ENCODE measurements around the gene TNIK. TPM values are rescaled to one million over a fixed set of nuclear protein-coding genes. Genes with fewer than 3 reads are reported as not detected.
"Not testable (repeated sequence)": the region's sequence is repeated elsewhere in the genome, so short reads cannot be mapped to it uniquely, and the experiment has no call there.

TNIK gene
- total RNA-seq, 1 experiment from 2014 or later: not detected

DNA sequence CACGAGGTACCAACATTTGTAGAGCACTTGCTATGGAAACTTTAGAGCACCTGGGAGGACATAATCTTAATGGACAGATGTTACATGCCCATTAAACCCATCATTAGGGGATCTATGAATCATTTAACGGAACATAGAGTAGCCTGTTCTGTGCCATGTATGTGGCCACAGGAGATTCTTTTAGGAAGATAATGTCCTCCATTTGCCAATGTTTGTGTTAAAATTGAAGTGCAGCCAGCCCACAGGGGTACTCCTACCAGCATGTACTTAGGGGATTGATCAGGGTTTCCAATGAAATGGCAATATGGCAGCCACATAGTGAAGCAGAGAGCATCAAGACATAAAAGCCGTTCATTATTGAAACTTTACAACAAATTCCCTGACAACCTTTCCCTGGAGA, 70.7 kb downstream of the TNIK start:
- H3K4me2 ChIP-seq (ENCODE audit: low read depth, low read length, poor library complexity, severe bottlenecking): no peak overlapping the region
- no peak overlapping the region for H3K27ac ChIP-seq (ENCODE audit: low read length)
- H3K9me3 ChIP-seq (ENCODE audit: low read length): no peaks in the 10 kb centered on the region
- H3K9me2 ChIP-seq (replicated peaks; ENCODE audit: insufficient read depth, low read length): no peaks in the 10 kb centered on the region
- H3K4me3 ChIP-seq (ENCODE audit: low read length): no peak overlapping the region
- H4K20me1 ChIP-seq (ENCODE audit: insufficient read depth, low read depth, low read length): no peaks in the 10 kb centered on the region
- H3K79me2 ChIP-seq (ENCODE audit: low read length): no peaks in the 10 kb centered on the region
- H2AFZ ChIP-seq (ENCODE audit: low read length): no peak overlapping the region
- no peak overlapping the region for H3K9ac ChIP-seq (ENCODE audit: low read length)
- no peak for DNase-seq
- no peaks in the 10 kb centered on the region for H3K27me3 ChIP-seq (ENCODE audit: low read length)
- no peaks in the 10 kb centered on the region for H3K4me1 ChIP-seq (ENCODE audit: low read length)
- no peaks in the 10 kb centered on the region for H3K36me3 ChIP-seq (ENCODE audit: insufficient read depth, low read length)

DNA sequence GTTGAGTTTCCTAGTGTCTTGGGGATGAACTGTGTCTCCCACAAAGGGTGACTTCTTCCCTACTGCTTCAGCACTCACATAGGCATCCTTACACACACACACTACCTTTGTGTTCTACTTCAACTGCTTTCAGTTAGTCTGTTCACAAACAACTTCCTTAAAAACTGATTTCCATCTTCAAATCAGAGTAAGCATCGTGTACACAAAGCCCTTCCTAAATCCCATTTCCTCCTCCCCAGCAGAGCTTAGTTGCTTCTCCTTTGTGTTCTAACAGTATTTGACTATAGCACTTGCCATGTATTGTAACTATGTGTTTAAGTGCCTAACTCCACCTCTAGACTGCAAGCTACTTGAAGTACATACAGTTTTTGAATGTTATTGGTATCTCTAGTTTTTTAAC, 71.7 kb downstream of the TNIK start:
- no peak for DNase-seq
- Histone ChIP-seq H3K27me3 (ENCODE audit: low read length) (no peaks in the 10 kb centered on the region), H3K9me2 (replicated peaks; ENCODE audit: insufficient read depth, low read length) (no peaks in the 10 kb centered on the region), H3K4me2 (ENCODE audit: low read depth, low read length, poor library complexity, severe bottlenecking) (no peak overlapping the region), H3K4me1 (ENCODE audit: low read length) (no peaks in the 10 kb centered on the region), H3K36me3 (ENCODE audit: insufficient read depth, low read length) (no peaks in the 10 kb centered on the region), H3K27ac (ENCODE audit: low read length) (no peak overlapping the region), H2AFZ (ENCODE audit: low read length) (no peak overlapping the region), H3K4me3 (ENCODE audit: low read length) (no peak overlapping the region), H3K9me3 (ENCODE audit: low read length) (no peaks in the 10 kb centered on the region), H4K20me1 (ENCODE audit: insufficient read depth, low read depth, low read length) (no peaks in the 10 kb centered on the region), H3K79me2 (ENCODE audit: low read length) (no peaks in the 10 kb centered on the region), H3K9ac (ENCODE audit: low read length) (no peak overlapping the region)

DNA sequence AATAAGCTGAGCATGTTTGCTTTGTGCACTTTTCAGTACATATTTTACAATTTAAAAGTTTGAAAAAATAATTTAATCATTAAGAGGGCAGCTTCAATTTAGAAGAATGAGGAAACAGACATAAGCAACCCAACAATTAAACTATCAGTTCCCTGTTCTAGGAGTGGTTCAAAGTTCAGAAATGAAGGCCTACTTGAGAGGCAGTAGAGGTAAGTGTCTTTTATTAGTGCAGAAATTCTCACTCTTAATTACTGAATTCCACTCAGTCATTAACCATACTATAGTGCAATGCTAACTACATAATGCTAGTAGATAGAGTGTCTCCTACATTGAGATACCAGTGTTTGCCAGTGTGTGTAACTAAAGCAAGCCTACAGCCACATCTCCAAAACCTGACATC, 73.1 kb downstream of the TNIK start:
- no peaks in the 10 kb centered on the region for H3K4me1 ChIP-seq (ENCODE audit: low read length)
- H3K4me3 ChIP-seq (ENCODE audit: low read length): no peak overlapping the region
- H4K20me1 ChIP-seq (ENCODE audit: insufficient read depth, low read depth, low read length): no peaks in the 10 kb centered on the region
- H3K4me2 ChIP-seq (ENCODE audit: low read depth, low read length, poor library complexity, severe bottlenecking): no peak overlapping the region
- DNase-seq: no peak
- no peaks in the 10 kb centered on the region for H3K9me3 ChIP-seq (ENCODE audit: low read length)
- H3K36me3 ChIP-seq (ENCODE audit: insufficient read depth, low read length): no peaks in the 10 kb centered on the region
- no peaks in the 10 kb centered on the region for H3K9me2 ChIP-seq (replicated peaks; ENCODE audit: insufficient read depth, low read length)
- no peak overlapping the region for H2AFZ ChIP-seq (ENCODE audit: low read length)
- no peak overlapping the region for H3K27ac ChIP-seq (ENCODE audit: low read length)
- no peaks in the 10 kb centered on the region for H3K27me3 ChIP-seq (ENCODE audit: low read length)
- H3K79me2 ChIP-seq (ENCODE audit: low read length): no peaks in the 10 kb centered on the region
- H3K9ac ChIP-seq (ENCODE audit: low read length): no peak overlapping the region

DNA sequence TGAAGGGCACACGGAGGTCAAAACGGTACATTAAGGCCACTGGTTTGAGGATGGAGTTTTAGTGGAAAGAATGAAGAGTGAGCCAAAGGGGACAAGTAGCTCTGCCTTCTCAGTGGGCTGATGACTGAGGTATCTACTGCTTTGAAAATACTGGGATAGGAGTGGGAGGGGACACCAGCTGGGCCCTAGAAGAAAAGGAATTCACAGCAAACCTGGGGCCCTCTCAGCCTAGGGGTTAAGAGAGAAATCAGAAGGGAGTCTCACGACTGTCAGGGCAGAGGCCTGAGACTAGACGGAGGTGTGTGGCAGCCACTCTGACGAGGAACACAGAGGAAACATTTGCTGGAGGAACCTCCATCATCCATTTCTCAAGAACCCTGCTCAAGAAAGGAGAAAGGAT, 75.1 kb downstream of the TNIK start:
- Histone ChIP-seq H3K9me2 (replicated peaks; ENCODE audit: insufficient read depth, low read length) (no peaks in the 10 kb centered on the region), H3K4me1 (ENCODE audit: low read length) (no peaks in the 10 kb centered on the region), H3K27me3 (ENCODE audit: low read length) (no peaks in the 10 kb centered on the region), H2AFZ (ENCODE audit: low read length) (no peak overlapping the region), H4K20me1 (ENCODE audit: insufficient read depth, low read depth, low read length) (no peaks in the 10 kb centered on the region), H3K4me3 (ENCODE audit: low read length) (no peak overlapping the region), H3K27ac (ENCODE audit: low read length) (no peak overlapping the region), H3K9me3 (ENCODE audit: low read length) (no peaks in the 10 kb centered on the region), H3K9ac (ENCODE audit: low read length) (no peak overlapping the region), H3K4me2 (ENCODE audit: low read depth, low read length, poor library complexity, severe bottlenecking) (no peak overlapping the region), H3K79me2 (ENCODE audit: low read length) (no peaks in the 10 kb centered on the region), H3K36me3 (ENCODE audit: insufficient read depth, low read length) (no peaks in the 10 kb centered on the region)
- DNase-seq: no peak

DNA sequence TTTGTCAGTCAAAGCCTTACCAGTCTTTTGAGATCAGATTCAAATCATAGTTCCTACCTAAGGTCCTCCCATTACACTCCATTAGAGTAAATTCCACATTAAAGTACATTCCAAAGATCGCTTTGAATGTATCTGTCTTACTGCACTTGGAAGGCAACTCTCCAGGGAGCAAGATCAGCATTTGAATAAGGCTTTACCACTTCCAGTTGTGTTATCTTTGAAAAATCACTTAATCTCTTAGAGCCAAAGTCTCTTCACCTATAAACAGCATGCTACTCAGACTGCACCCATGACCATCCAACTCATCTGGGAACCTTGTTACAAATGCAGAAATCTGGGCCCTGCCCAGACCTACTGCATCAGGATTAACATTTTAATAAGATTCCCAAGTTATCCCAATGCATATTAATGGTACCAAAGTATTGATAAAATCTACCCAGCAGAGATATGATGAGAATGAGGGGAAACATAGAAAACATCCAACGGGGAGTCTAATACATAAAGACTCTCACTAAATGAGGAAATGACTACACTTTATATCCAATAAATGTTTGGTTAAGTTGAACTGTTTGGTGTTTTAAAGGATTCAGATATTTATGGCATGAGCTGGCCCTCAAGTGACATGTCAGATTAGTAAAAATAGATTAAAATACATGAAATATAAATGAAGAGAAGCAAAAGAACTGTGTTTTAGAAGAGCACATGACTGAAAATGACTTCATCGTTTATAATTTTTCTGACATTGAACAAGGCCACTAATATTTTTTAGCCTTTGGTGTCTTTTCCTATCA, 75.9 kb downstream of the TNIK start:
- Histone ChIP-seq H3K9me3 (ENCODE audit: low read length) (no peaks in the 10 kb centered on the region), H3K27ac (ENCODE audit: low read length) (no peak overlapping the region), H3K9me2 (replicated peaks; ENCODE audit: insufficient read depth, low read length) (no peaks in the 10 kb centered on the region), H3K27me3 (ENCODE audit: low read length) (no peaks in the 10 kb centered on the region), H3K4me1 (ENCODE audit: low read length) (no peaks in the 10 kb centered on the region), H4K20me1 (ENCODE audit: insufficient read depth, low read depth, low read length) (no peaks in the 10 kb centered on the region), H2AFZ (ENCODE audit: low read length) (no peak overlapping the region), H3K36me3 (ENCODE audit: insufficient read depth, low read length) (no peaks in the 10 kb centered on the region), H3K79me2 (ENCODE audit: low read length) (no peaks in the 10 kb centered on the region), H3K9ac (ENCODE audit: low read length) (no peak overlapping the region), H3K4me2 (ENCODE audit: low read depth, low read length, poor library complexity, severe bottlenecking) (no peak overlapping the region), H3K4me3 (ENCODE audit: low read length) (no peak overlapping the region)
- DNase-seq: no peak

GRCh38 chr3:171383206-171384018, 76.8 kb downstream of the TNIK start:
- no peaks in the 10 kb centered on the region for H3K27me3 ChIP-seq (ENCODE audit: low read length)
- no peak overlapping the region for H3K4me2 ChIP-seq (ENCODE audit: low read depth, low read length, poor library complexity, severe bottlenecking)
- no peak overlapping the region for H2AFZ ChIP-seq (ENCODE audit: low read length)
- no peaks in the 10 kb centered on the region for H3K4me1 ChIP-seq (ENCODE audit: low read length)
- no peak overlapping the region for H3K27ac ChIP-seq (ENCODE audit: low read length)
- no peaks in the 10 kb centered on the region for H3K9me2 ChIP-seq (replicated peaks; ENCODE audit: insufficient read depth, low read length)
- H3K4me3 ChIP-seq (ENCODE audit: low read length): no peak overlapping the region
- H3K79me2 ChIP-seq (ENCODE audit: low read length): no peaks in the 10 kb centered on the region
- DNase-seq: no peak
- H4K20me1 ChIP-seq (ENCODE audit: insufficient read depth, low read depth, low read length): no peaks in the 10 kb centered on the region
- no peaks in the 10 kb centered on the region for H3K36me3 ChIP-seq (ENCODE audit: insufficient read depth, low read length)
- H3K9ac ChIP-seq (ENCODE audit: low read length): no peak overlapping the region
- no peaks in the 10 kb centered on the region for H3K9me3 ChIP-seq (ENCODE audit: low read length)

GRCh38 chr3:171382347-171382746, 77.9 kb downstream of the TNIK start:
- not testable (repeated sequence) for H3K79me2 ChIP-seq (ENCODE audit: low read length); H4K20me1 ChIP-seq (ENCODE audit: insufficient read depth, low read depth, low read length); H3K4me3 ChIP-seq (ENCODE audit: low read length); H3K4me1 ChIP-seq (ENCODE audit: low read length); H3K36me3 ChIP-seq (ENCODE audit: insufficient read depth, low read length); DNase-seq; H3K9me3 ChIP-seq (ENCODE audit: low read length); H3K4me2 ChIP-seq (ENCODE audit: low read depth, low read length, poor library complexity, severe bottlenecking); H3K9ac ChIP-seq (ENCODE audit: low read length); H3K27ac ChIP-seq (ENCODE audit: low read length); H2AFZ ChIP-seq (ENCODE audit: low read length); H3K9me2 ChIP-seq (replicated peaks; ENCODE audit: insufficient read depth, low read length); H3K27me3 ChIP-seq (ENCODE audit: low read length)

- Histone ChIP-seq H3K36me3 (ENCODE audit: insufficient read depth, low read length) (no peaks in the 10 kb centered on the region), H3K9me3 (ENCODE audit: low read length) (no peaks in the 10 kb centered on the region), H4K20me1 (ENCODE audit: insufficient read depth, low read depth, low read length) (no peaks in the 10 kb centered on the region), H3K79me2 (ENCODE audit: low read length) (no peaks in the 10 kb centered on the region), H3K27ac (ENCODE audit: low read length) (no peak overlapping the region), H2AFZ (ENCODE audit: low read length) (no peak overlapping the region), H3K9ac (ENCODE audit: low read length) (no peak overlapping the region), H3K4me1 (ENCODE audit: low read length) (no peaks in the 10 kb centered on the region), H3K9me2 (replicated peaks; ENCODE audit: insufficient read depth, low read length) (no peaks in the 10 kb centered on the region), H3K27me3 (ENCODE audit: low read length) (no peaks in the 10 kb centered on the region), H3K4me2 (ENCODE audit: low read depth, low read length, poor library complexity, severe bottlenecking) (no peak overlapping the region), H3K4me3 (ENCODE audit: low read length) (no peak overlapping the region)
- DNase-seq: no peak
These were observed 79.3 kb downstream of the TNIK start for GRCh38 chr3:171380711-171381425.
